ENCODE data around the gene ZFYVE19.

GRCh38 chr15:40763801-40764628 lies 42.9 kb upstream of the ZFYVE19 start, which contains the start of gene GCHFR:
- peak in 2 of 7 experiments; percentile 25 to 33 for TF ChIP-seq CTCF (IDR thresholded peaks at IDR 0.05)
- TF ChIP-seq POLR2A (IDR thresholded peaks at IDR 0.05) = no peak
